ENCODE measurements around the gene CLSTN2.

Gene CLSTN2

GRCh38 chr3:140055092-140055791, 120.3 kb downstream of the CLSTN2 start:
- DNase-seq, result no peak

- DNase-seq, result no peak
Observed at GRCh38 chr3:140056047-140056446, 121.1 kb downstream of the CLSTN2 start.

- DNase-seq, result no peak
Observed at GRCh38 chr3:140061211-140061610, 126.2 kb downstream of the CLSTN2 start.

GRCh38 chr3:140062461-140062860, 127.5 kb downstream of the CLSTN2 start:
- no peak for DNase-seq

- DNase-seq, result no peak
Observed at GRCh38 chr3:140067487-140067886, 132.5 kb downstream of the CLSTN2 start.

- no peak for DNase-seq
Observed at GRCh38 chr3:140068494-140069017, 133.6 kb downstream of the CLSTN2 start.

GRCh38 chr3:140073278-140074045, 138.5 kb downstream of the CLSTN2 start:
- no peak for DNase-seq

- no peak for DNase-seq
Observed at GRCh38 chr3:140076552-140076951, 141.6 kb downstream of the CLSTN2 start.

GRCh38 chr3:140077406-140077805, 142.4 kb downstream of the CLSTN2 start:
- DNase-seq, result no peak

- DNase-seq, result no peak
Observed at GRCh38 chr3:140078343-140078742, 143.4 kb downstream of the CLSTN2 start.

- no peak for DNase-seq
Observed at GRCh38 chr3:140078940-140079339, 144.0 kb downstream of the CLSTN2 start.

- DNase-seq, result no peak
Observed at GRCh38 chr3:140081887-140082286, 146.9 kb downstream of the CLSTN2 start.

GRCh38 chr3:140085001-140085400, 150.0 kb downstream of the CLSTN2 start:
- DNase-seq, result no peak

GRCh38 chr3:140086642-140087041, 151.7 kb downstream of the CLSTN2 start:
- no peak for DNase-seq

- no peak for DNase-seq
Observed at GRCh38 chr3:140088058-140088457, 153.1 kb downstream of the CLSTN2 start.

- DNase-seq, result no peak
Observed at GRCh38 chr3:140088513-140088912, 153.5 kb downstream of the CLSTN2 start.

- DNase-seq, result no peak
Observed at GRCh38 chr3:140089403-140090072, 154.6 kb downstream of the CLSTN2 start.

- no peak for DNase-seq
Observed at GRCh38 chr3:140091143-140091542, 156.2 kb downstream of the CLSTN2 start.

GRCh38 chr3:140092848-140093536, 158.0 kb downstream of the CLSTN2 start:
- no peak for DNase-seq

- DNase-seq, result no peak
Observed at GRCh38 chr3:140093742-140094141, 158.8 kb downstream of the CLSTN2 start.

GRCh38 chr3:140094487-140094886, 159.5 kb downstream of the CLSTN2 start:
- DNase-seq, result no peak

- no peak for DNase-seq
Observed at GRCh38 chr3:140096037-140096436, 161.1 kb downstream of the CLSTN2 start.

Data from AML-193 (cell line).